GM18868 (cell line): ENCODE results near the gene DPP8.
"Not testable (repeated sequence)": the region's sequence is repeated elsewhere in the genome, so short reads cannot be mapped to it uniquely, and the experiment has no call there.

Source experiments
- ATAC-seq: cut with Tn5 transposase; IDR thresholded peaks from one replicate; pipeline ENCODE4 v1.9.1; 2021; ENCODE audit warnings: mild to moderate bottlenecking, moderate library complexity; ENCODE audit not compliant: unreplicated experiment

Gene DPP8

GRCh38 chr15:65406424-65407000 lies 111.0 kb downstream of the DPP8 start:
- no peak for ATAC-seq

GRCh38 chr15:65405791-65406423 lies 111.6 kb downstream of the DPP8 start:
- ATAC-seq = no peak

DNA sequence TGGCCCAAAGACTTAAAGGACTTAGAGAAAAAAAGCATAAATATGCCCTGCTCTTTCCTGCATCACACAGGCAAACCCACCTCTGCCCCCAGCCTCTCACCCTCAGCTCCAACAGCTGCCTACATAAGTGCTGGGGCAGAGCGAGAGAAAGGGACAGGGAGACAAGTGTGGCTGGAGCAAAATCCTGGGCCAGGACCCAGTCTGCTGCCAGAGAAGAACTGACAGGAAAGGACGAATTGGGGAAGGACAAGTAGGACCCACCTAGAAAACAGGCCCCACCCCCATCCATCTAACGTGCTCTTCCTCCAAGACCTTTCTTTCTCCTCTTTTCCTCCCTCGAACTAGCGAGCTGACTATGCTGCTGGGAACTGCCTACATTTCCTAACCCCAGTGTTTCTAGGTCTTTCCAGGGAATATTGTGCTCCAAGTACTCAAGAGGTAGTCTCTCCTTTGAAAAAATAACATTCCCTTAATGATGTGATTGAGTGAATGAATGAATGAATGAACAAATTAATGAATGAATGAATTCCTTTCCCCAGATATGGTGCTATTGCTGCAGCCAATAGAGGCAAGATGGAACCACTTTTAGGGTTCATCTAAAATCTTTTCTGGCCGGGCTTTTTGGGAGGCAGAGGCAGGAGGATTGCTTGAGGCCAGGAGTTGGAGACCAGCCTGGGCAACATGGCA lies 113.2 kb downstream of the DPP8 start:
- no peak for ATAC-seq

- no peak for ATAC-seq
Measured at GRCh38 chr15:65402961-65403360, 114.5 kb downstream of the DPP8 start.

GRCh38 chr15:65401611-65402240 lies 115.8 kb downstream of the DPP8 start:
- ATAC-seq = no peak

- no peak for ATAC-seq
Measured at GRCh38 chr15:65400760-65401610, 116.5 kb downstream of the DPP8 start.

DNA sequence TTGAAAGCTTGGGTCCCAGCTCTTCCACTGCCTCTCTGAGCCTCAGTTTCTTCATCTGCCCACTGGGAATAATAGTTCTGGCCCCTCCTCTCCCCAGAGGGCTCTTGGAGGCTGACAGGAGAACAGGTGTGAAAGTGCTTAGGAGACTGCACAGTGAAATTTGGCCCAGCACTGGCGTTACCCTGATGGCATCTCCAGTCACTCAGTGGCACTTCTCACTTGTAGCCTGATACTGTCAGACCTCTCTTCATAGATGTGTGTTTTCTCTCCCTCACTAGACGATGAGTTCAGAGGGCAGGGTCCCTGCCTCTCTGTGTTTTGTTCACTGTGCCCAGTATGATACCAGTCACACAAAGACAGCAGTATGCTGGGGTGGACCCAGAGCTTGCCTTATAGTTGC lies 117.5 kb downstream of the DPP8 start:
- ATAC-seq = no peak

- ATAC-seq = no peak
Measured at GRCh38 chr15:65399001-65399706, 118.3 kb downstream of the DPP8 start.

GRCh38 chr15:65398486-65398885 lies 119.0 kb downstream of the DPP8 start:
- ATAC-seq = not testable (repeated sequence)

DNA sequence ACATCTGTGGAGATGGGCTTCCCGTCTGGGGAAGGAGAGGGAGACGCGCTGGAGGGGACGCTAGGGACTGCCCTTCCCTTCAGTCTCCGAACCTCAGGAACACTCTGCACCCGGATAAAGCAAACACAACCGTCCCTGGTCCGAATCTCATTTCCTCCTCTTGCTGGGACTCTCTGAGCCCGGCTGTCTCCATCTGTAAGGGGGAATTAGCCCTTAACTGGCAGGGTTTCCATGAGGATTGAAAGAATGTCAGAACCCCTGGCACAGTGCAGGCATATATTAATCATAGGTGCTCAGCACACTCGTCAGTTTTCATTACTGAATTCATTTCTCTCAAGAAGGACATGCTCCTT lies 120.5 kb downstream of the DPP8 start:
- no peak for ATAC-seq

- ATAC-seq = no peak
Measured at GRCh38 chr15:65396283-65396964, 121.1 kb downstream of the DPP8 start.

GRCh38 chr15:65395567-65396202 lies 121.8 kb downstream of the DPP8 start:
- ATAC-seq = no peak

GRCh38 chr15:65394936-65395335 lies 122.6 kb downstream of the DPP8 start:
- ATAC-seq = no peak

GRCh38 chr15:65394280-65394789 lies 123.2 kb downstream of the DPP8 start:
- no peak for ATAC-seq

GRCh38 chr15:65393557-65393956 lies 123.9 kb downstream of the DPP8 start:
- no peak for ATAC-seq

- ATAC-seq = no peak
Measured at GRCh38 chr15:65393091-65393490, 124.4 kb downstream of the DPP8 start.
